Measurements from ENCODE around the gene TNPO2. TPM values are rescaled to one million over a fixed set of nuclear protein-coding genes. Genes with fewer than 3 reads are reported as not detected.

TNPO2 gene
- total and polyA plus RNA-seq, 2 experiments from 2014 or later: 37.1 to 83.0 TPM

GRCh38 chr19:12730064-12730463 is 6.3 kb upstream of the TNPO2 start:
- H3K9me3 Mint-ChIP-seq: no peaks in the 10 kb centered on the region; the same call in 2 of the 3 replicates
- DNase-seq (ENCODE audit: low spot score) (no peak), ATAC-seq (no peak)
- no peaks in the 10 kb centered on the region for H3K36me3 ChIP-seq (ENCODE audit: insufficient read depth)
- H3K4me3 ChIP-seq: no peak overlapping the region
- H3K27ac Mint-ChIP-seq: no peak overlapping the region
- peaks cover 3% of the 10 kb centered on the region for H3K27me3 Mint-ChIP-seq (ENCODE audit: insufficient read depth, low read depth, poor library complexity)
- peaks cover 7% of the 10 kb centered on the region; the same call in 1 of the 2 replicates for H3K4me1 ChIP-seq (ENCODE audit: insufficient read depth)
- H4K20me1 ChIP-seq (replicated peaks; ENCODE audit: insufficient read depth): peaks cover 32% of the 10 kb centered on the region
- H3K27ac ChIP-seq (ENCODE audit: low read depth): no peak overlapping the region
- no peaks in the 10 kb centered on the region for H3K27me3 ChIP-seq (ENCODE audit: insufficient read depth)
- no peaks in the 10 kb centered on the region for H3K9me2 ChIP-seq (ENCODE audit: insufficient read depth)
- no peak overlapping the region; the same call in 2 of the 3 replicates for H3K4me3 Mint-ChIP-seq
- H3K4me1 Mint-ChIP-seq: peaks cover 20% of the 10 kb centered on the region
- no peak overlapping the region for H3K4me2 ChIP-seq
- H3K79me2 ChIP-seq (replicated peaks; ENCODE audit: insufficient read depth): peaks cover 36% of the 10 kb centered on the region
- H3K36me3 Mint-ChIP-seq (ENCODE audit: low read depth): peaks cover 35% of the 10 kb centered on the region
- TF ChIP-seq, protein P1, sequence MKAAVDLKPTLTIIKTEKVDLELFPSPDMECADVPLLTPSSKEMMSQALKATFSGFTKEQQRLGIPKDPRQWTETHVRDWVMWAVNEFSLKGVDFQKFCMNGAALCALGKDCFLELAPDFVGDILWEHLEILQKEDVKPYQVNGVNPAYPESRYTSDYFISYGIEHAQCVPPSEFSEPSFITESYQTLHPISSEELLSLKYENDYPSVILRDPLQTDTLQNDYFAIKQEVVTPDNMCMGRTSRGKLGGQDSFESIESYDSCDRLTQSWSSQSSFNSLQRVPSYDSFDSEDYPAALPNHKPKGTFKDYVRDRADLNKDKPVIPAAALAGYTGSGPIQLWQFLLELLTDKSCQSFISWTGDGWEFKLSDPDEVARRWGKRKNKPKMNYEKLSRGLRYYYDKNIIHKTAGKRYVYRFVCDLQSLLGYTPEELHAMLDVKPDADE (IDR thresholded peaks at IDR 0.05): no peak
- TF ChIP-seq EZH2phosphoT487 (IDR thresholded peaks at IDR 0.05; ENCODE audit: unreplicated experiment): no peak
- no peak for TF ChIP-seq ZNF331 (CRISPR knock-in tag; IDR thresholded peaks at IDR 0.05; ENCODE audit: low read depth)
- TF ChIP-seq JUNB (IDR thresholded peaks at IDR 0.05; ENCODE audit: unreplicated experiment): no peak
- TF ChIP-seq STAT1 (IDR thresholded peaks at IDR 0.05; ENCODE audit: unreplicated experiment): no peak
- TF ChIP-seq CREB1 (CRISPR knock-in tag; IDR thresholded peaks at IDR 0.05; ENCODE audit: low read depth): no peak
- TF ChIP-seq ZNF114 (CRISPR knock-in tag; IDR thresholded peaks at IDR 0.05): no peak
- no peak for TF ChIP-seq POLR2AphosphoS5 (IDR thresholded peaks at IDR 0.05; ENCODE audit: low read depth)
- no peak for TF ChIP-seq ZNF462 (CRISPR knock-in tag; IDR thresholded peaks at IDR 0.05)
- peaks cover 34% of the 10 kb centered on the region for H3F3A ChIP-seq (replicated peaks; ENCODE audit: low read depth)
- no peak overlapping the region for H2AFZ ChIP-seq

All from GM23338 (cell line).